Esophagus muscularis mucosa (tissue), 4 donors: Measurements from ENCODE around the gene RFX7.

Experiments used
- EP300 ChIP-seq: sonication (generic); formaldehyde crosslinking; IDR thresholded peaks from one replicate; pipeline ENCODE4 v1.6.1; 2017; ENCODE audit warnings: antibody characterized with exemption
- POLR2A ChIP-seq: fragments of 450-650 bp; IDR thresholded peaks from one replicate; pipeline ENCODE4 v1.6.1; 2017; ENCODE audit warnings: antibody characterized with exemption, moderate library complexity, mild to moderate bottlenecking, low read depth
- POLR2AphosphoS5 ChIP-seq, 2 donors: sonication (generic); formaldehyde crosslinking; IDR thresholded peaks; one replicate each; pipeline ENCODE4 v1.6.1; 2017; ENCODE audit warnings: antibody characterized with exemption in 2 of 2
- TF ChIP-seq, protein P1 (sequence below), 3 experiments: fragments of 200-600 bp in 2 of 3; fragments of 450-650 bp in 1 of 3; sonication (generic) in 2 of 3; IDR thresholded peaks; one replicate each; pipeline ENCODE4 v1.5.1; 2017 to 2019; ENCODE audit warnings: antibody characterized with exemption in 3 of 3, mild to moderate bottlenecking in 2 of 3, moderate library complexity in 1 of 3

DNA sequence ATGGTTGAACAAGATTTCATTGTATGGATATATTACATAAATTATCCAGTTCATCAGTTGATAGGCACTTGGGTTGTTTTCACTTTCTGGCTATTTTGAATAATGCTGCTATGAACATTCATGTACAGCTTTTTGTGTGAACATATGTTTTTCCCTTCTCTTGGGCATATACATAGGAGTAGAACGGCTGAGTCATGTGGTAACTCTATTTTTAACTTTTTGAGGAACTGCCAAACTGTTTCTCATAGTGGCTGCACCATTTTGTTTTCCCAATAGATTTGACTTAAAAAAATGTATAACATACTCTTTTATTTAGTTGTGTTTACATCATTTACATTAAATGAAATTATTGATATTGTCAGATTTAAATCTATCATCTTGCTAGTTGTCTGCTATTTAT lies 28.8 kb upstream of the RFX7 start:
- TF ChIP-seq, protein P1, sequence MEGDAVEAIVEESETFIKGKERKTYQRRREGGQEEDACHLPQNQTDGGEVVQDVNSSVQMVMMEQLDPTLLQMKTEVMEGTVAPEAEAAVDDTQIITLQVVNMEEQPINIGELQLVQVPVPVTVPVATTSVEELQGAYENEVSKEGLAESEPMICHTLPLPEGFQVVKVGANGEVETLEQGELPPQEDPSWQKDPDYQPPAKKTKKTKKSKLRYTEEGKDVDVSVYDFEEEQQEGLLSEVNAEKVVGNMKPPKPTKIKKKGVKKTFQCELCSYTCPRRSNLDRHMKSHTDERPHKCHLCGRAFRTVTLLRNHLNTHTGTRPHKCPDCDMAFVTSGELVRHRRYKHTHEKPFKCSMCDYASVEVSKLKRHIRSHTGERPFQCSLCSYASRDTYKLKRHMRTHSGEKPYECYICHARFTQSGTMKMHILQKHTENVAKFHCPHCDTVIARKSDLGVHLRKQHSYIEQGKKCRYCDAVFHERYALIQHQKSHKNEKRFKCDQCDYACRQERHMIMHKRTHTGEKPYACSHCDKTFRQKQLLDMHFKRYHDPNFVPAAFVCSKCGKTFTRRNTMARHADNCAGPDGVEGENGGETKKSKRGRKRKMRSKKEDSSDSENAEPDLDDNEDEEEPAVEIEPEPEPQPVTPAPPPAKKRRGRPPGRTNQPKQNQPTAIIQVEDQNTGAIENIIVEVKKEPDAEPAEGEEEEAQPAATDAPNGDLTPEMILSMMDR (IDR thresholded peaks at IDR 0.05) = no peak
- TF ChIP-seq EP300 (no peak), POLR2AphosphoS5 (IDR thresholded peaks at IDR 0.05) (no peak), POLR2A (no peak)
